GM04503 (cell line): Measurements from ENCODE around the gene LCNL1.
"Not testable (repeated sequence)": the region's sequence is repeated elsewhere in the genome, so short reads cannot be mapped to it uniquely, and the experiment has no call there.

Experiments
- DNase-seq: peaks from one replicate; pipeline ENCODE4 v3.0.0-alpha.2; 2012; ENCODE audit warnings: low read depth

LCNL1 gene

DNA sequence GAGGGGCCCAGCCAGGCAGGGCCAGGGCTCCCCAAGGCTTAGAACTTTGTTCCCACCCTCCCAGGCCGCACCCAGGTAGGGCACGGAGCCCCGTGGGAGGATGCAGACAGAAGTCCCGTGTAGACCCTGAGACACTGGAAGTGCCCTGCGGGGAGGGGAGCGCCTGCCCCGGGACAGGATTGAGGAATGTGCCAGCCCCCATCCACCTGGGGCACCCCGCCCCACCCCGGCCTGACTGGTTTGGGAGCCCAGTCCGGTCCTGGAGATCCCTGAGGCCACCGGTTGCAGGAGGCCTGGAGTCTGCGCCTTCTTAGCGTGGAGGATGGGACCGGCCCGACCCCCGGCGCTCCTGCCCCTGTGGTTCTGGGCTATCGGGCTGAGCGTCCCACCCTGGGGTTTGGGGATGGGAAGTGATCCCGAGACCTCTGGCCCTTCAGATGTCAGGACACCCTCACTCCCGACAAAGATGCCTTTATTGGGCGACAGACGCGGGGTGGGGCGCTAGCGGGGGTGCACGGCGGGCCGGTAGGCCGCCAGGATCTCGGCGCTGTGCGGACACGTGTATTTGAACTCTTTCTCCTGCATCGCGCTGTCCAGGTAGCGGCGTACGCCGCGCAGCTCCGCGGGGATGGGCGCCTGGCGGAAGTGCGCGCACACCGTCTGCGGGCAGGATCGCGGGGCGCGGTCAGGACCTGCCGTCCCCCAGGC lies 11.5 kb downstream of the LCNL1 start:
- DNase-seq = no peak

DNA sequence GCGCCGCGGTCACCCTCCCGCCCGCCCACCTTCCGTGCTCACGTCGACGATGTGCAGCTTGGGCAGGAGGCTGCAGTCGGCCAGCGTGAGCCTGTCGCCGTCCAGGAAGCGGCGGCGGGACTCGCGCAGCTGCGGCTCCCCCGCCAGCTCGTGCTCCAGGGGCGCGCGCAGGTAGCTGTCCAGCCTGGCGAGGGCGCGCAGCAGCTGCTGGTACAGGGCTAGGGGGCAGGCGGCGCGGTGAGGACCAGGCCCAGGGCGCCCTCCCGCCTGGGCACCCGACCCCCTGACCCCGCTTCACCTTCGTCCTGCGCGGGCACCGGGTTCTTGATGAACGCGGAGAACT lies 12.1 kb downstream of the LCNL1 start:
- no peak for DNase-seq

DNA sequence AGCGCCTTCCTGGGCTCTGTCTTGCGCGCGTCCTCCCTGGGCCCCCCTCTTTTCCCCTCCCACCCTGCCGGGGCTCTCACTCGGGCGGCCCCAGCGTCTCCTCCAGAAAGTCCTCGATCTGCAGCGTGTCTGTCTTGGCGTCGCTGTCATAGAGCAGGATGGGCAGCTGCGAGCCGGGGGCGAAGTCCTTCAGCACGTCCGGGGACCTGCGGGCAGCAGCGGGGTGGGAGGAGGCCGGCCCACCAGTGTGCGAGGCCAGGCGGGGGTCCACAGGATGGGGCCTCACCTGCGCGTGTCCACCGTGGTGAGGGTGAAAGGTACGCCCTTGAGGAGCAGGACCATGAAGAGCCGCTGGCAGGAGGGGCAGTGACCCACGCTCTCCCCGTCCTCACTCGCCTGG lies 12.6 kb downstream of the LCNL1 start:
- no peak for DNase-seq

DNA sequence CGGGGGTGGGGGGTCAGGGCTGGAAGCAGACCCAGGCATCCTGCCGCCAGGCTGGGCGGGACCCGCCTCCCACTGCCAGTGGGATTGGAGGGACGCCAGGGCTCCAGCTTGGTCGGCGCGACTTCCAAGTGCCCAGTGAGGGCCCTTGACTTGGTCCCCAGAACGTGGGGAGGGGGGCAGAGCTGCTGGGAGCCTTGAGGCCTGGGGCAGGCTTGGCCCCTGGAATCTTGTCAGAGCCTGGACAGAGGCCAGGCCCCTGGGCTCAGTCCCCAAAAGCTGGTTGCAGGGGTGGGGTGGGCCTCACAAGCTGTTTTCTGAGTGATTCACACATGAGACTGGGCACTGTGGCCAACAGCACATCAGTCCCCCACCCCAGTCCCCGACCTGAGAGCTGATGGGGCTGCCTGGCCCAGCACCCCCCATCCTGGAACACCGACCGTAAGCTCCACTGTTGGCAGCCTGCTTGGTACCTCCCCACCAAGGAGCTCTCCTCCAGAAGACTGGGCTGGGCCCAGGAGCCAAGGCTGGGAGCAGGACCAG lies 13.0 kb downstream of the LCNL1 start:
- no peak for DNase-seq

DNA sequence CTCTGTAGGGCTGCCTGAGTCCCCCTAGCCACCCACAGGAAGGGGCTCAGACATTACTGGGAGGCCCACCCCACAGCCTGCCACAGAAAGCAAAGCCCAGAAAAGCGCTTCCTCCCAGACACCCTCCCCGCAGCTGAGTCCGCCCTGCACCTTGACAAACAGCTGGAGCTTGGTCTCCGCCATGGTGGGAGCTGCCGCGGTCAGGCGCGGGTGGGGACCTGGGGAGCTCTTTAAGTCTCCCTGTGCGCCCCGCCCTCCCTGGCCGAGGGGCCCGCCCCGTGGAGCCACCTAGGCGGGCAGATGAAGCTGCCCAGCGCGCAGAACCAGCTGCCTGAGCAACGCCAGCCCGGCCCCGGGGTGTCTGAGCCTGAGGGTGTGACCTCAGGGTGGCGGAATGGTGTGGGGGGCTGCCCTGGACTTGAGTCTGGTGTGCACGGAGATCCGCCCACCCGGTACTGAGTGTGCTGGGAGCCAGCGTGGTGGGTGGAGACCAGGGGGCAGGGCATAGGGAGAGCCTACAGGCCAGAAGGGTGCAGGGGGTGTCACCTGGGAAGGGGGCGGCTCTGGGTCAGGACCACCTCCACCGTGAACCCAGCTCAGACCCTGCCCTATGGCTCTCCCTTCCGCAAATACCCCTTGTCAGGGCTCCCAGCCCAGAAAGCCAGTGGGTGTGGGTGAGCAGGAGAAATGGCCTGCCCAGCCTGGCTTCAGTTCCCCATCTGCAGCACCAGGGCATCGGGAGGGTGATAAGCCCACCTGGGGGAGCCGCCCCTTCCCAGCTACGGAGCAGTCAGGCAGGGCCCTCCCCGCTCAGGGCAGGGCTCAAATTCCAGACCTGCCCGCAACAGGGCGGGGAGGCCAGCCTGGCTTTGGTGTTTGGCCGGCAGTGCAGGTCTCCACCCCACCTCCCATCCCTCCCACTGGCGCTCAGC lies 13.8 kb downstream of the LCNL1 start, which contains the start of gene CLIC3:
TSS of gene CLIC3 (minus strand) at position 208 of the 932 bp plus-strand sequence. CDS start at position 183, 25 bp downstream.
- DNase-seq = no peak

DNA sequence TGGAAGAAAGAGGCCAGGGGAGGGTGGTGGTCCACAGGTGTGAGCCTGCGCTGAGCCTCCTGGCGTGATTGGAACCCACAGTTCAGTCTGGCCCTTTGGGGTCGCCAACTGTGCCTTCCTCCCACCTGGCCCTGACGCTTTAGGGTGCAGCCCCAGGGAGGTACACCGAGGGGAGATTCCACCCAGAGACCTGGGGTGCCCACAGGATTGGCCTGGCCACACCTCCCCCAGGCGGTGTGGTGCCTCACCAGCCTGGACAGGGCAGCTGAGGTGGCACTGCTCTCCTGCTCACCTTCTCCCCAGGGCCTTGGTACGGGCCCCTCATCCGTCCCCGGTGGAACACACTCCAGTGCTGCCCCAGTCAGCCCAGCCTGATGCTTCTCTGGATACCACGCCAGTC lies 14.6 kb downstream of the LCNL1 start:
- no peak for DNase-seq

DNA sequence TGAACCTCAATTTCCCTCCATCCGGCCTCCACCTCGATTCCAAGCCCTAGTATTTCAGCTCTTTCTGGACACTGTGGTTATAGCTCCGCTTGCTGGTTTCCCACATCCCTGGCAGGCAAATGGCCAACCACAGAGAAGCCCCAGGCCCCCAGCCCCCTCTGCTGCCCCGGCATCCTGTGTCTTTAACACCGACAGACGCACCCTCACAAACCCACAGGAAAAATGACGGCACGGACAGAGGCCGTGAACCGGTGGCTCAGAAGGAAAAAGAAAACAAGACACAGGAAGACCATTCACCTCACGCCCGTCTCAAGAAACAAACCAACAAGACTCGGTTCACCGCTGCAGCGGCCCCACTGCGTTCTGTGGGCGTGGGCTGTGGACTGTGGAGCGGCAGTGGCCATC lies 15.0 kb downstream of the LCNL1 start:
- DNase-seq = no peak

DNA sequence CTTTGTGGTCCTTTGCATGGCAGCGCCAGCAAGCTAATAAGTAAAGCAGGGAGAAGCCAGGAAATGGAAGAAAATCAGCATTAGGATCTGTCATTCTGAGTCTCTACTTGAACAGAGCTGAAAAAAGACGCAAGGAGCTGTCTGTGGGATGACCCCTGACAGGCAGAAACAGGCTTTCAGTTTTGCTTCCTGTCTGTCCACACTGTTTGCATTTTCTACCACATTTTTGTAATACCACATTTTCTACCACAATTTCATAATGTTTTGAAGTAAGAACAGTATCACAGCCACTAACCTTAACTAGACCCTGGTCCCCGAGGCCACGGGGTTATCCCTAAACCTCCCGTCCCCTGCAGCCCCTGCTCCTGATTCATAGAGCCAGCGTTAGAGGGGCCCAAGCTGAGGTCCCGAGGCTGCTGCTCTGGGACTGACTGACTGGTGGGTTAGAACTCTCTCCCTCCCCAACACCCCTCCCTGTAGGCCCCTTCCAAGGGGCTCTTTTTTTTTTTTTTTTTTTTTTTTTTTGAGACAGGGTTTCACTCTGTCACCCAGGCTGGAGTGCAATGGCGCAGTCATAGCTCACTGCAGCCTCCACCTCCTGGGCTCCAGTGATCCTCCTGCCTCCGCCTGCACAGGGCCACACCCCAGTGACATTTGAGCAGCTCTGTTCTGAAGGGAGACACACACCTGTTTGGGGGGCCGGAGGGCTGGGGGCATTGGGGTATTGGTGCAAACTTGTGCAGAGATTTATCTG lies 17.6 kb downstream of the LCNL1 start:
- DNase-seq = peak; percentile 45

DNA sequence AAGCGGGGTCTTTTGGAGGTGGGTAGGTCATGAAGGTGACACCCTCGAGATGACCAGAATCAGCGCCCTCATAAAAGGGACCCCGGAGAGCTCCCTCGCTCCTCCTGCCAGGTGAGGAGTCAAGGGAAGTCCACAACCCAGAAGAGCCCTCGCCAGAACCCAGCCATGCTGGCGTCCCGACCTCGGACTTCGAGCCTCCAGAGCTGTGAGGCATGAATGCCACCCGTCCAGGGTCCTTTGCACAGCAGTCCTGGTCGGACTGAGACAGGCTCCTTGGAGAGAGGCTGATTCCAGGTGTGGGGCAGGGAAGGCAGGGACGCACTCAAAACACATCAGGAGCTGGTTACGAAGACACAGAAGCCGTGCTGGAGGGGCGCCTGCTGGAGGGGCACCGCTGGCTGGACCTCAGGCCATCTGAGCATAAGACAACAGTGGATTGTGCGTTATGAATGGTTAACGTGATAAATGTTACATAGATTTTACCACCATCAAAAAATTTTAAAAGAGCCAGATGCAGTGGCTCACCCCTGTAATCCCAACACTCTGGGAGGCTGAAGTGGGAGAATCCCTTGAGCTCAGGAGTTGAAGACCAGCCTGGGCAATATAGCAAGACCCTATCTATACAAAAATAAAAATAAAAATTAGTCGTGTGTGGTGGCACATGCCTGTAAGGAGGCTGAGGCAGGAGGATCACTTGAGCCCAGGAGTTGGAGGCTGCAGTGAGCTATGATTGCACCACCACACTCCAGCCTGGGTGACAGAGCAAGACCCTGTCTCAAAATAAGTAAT lies 19.3 kb downstream of the LCNL1 start:
- no peak for DNase-seq

DNA sequence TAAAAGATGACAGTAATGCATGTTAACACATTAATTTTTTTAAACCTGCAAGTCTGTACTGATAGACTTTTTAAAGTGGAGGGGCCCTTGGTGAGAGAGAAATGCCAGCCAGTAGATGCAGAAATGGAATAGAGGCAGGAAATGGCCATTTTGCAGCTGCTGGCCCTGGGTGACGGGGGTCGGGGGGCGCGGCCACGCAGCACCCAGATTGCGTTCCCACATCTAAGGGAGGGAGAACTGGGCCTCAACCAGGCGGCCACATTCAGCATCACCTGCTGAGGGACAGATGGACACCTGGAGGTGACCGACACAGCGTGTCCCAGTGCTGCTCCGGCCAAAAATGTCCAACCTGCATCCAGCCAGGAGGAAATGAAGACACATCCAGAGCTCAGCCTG lies 19.9 kb downstream of the LCNL1 start:
- no peak for DNase-seq

DNA sequence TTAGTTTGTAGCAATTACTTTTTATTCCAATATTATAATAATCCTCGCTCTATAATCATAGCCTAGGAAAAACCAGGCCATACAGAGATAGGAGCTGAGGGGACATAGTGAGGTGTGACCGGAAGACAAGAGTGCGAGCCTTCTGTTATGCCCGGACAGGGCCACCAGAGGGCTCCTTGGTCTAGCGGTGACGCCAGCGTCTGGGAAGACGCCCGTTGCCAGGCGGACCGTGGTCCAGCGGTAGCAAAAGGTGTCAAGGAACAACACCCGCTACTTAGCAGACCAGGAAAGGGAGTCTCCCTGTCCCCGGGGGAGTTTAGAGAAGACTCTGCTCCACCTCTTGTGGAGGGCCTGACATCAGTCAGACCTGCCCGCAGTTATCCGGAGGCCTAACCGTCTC lies 21.5 kb downstream of the LCNL1 start:
- DNase-seq = not testable (repeated sequence)

DNA sequence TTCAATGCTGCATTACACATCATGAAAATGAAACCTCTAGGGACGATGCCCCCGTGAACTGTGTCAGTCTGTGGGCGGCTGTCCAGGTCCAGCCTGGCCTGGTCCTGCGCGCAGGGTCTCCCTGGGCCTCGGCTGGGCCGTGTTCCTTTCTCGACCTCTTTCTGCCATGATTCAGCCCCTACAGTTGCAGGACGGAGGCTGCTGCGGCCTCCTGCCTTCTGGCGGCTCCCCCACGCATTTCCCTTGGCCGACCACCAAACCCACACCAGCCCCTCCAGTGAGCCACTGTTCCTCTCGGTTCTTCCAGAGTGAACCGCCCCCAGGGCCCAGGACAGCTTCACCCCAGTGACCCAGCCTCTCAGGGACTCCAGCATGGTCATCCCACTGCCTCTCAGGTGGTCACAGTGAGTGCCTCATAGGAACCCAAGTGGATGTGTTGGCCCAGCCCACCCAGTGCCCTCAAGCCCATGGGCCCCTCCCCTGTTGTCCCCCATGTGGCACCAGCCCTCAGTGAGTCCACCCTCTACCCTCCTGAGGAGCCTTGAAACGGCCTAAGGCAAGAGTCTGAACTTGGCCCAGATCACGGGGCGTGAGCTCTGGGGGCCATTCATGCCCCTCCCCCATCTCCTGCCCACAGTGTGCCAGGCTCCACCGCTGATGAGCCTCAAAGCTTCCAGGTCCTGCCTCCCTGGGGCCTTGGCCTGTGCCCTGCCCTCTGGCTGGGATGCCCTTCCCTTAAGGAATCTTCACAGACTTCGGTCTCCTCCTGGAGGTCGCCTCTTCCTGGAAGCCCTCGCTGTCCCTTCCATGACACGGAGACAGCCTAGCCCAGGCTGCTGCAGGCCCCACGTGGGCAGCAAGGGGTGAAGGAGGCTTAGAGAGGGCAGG lies 23.6 kb downstream of the LCNL1 start:
- no peak for DNase-seq

DNA sequence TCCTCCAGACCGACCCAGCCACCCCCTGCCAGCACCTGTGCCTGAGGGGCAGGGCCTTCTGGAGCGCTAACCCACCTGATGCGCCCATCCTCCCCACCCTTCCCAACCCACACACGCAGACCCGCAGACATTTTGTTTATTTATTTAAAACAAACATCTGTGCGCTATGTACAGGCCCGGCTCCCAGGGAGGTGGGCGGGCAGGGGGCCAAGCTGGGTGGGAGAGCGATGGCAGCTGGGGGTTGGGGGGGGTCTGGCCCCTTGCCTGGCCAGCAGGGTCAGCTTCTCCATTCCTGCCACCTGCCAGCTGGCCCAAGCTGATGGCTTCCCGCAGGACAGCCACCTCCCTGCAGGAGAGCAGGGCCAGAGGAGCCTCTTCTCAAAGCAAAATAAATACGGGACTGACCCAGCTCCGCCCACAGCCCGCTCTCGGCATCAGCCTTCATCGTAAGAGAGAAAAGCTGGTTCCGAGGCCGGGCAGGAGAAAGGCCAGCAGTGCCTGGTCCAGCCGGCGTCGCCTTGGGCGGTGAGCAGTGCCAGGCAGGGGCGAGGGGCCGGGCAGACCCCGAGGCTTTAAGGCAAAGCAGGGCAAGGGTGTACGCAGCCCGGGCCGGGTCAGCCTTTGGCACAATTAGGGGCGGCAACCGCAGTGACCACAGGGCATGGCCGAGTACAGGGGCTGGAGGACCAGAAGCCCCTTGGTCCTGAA lies 24.5 kb downstream of the LCNL1 start:
- DNase-seq = no peak

DNA sequence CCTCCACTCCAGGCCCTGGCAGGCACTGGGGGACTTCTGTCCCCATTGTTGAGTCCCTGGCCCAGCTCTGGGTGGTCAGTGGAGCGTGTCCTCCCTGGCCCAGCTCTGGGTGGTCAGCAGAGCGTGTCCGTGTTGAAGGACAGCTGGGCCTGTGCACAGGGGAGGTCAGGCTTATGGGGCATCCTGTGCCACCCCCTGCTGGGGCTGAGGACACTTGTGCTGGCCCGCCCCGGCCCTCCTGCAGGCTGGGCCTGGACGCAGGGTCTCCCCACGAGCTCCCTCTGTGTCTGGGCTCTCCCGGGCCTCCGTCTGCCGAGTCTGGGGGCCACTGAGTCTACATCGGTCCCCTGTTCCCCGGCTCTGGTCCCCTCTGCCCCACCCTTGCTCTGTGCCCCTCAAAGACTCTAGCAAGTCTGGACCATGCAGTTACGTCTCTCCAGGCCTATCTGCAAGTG lies 25.1 kb downstream of the LCNL1 start:
- DNase-seq = no peak

DNA sequence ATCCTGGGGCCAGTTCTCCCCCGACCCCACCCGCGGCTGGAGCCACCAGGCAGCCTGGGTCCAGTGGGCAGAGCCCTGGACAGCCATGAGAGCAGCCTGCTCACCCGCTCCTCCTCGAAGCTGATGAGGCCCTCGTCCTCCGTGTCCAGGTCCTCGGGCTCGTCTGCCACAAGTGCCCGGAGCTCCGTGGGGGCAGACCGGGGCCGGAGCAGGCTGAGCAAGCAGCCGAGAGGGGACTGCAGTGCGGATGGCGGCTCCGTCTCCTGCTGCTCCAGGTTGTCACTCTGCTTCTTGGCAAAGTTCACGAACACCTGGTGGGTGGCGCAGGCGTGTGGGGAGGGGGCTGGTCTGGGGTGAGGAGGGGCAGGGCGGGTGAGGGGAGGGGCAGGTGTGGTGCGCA lies 25.5 kb downstream of the LCNL1 start:
- no peak for DNase-seq

DNA sequence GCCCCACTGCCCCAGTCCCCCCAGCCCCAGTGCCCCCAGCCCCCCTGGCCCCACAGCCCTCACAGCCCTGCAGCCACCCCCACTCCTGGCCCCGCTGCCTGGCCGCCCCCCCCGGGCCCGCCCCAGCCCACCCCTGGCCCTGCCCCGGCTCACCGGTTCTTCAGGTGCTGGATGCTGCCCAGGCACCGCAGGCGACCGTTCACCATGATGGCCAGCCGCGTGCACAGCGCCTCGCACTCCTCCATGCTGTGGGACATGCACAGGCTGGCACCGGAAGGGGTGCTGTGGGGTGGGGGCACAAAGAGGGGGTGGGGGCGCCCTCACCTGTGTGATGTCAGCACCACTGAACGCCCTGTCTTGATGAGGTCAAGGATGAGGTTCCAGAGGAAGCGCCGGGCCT lies 26.4 kb downstream of the LCNL1 start:
- DNase-seq = no peak

DNA sequence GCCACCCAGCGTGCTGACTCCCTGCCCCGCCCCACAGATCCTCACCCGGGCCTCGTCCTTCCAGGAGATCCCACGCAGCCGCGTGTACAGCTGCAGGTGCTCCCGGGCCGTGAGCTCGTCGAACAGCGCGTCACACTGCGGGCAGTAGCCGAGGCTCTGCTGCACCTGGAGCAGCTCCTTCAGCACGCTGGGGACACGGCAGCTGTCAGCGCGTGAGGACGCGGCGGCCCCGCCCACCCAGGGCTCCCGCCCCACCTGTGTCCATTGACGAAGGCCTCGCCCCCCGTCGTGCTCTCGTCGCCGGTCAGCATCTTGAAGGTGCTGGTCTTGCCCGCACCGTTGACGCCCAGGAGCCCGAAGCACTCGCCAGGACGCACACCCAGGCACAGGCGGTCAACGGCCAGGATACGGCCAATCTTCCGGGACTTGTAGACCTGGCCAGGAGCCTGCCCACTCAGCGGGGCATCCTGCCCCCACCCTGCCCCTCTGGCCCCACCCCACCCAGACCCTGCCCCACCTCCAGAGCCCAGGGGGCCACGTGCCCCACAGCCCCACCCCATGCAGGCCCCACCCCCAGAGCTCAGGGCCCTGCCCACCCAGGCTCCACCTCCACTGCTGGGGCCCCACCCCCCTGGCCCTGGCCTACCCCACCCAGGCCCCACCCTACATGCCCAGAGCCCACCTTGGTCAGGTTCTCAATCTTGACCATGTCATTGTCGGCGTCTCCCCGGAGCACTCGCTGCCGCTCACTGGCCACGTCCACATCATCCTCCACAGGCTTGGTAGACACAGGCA lies 27.3 kb downstream of the LCNL1 start:
- DNase-seq = no peak

DNA sequence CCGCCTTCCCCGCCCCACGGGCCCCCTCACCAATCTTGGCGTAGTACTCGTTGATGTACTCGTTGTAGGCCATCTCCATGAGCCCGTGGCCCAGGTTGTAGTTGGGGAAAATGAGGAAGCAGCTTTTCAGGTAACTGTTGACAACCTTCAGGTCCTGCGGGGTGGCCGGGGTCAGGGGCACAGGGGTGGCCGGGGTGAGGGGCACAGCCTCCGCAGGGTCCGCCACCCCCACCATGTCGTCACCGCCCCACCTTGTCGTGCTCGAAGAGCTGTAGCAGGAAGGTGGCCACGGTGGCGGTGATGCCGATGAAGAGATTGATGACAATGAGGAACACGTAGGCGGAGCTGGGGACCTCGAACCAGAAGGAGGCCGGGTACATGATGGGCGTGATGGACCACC lies 28.4 kb downstream of the LCNL1 start:
- no peak for DNase-seq
